GM21723 (cell line): ENCODE results near the gene CR1L.
"Not testable (repeated sequence)": the region's sequence is repeated elsewhere in the genome, so short reads cannot be mapped to it uniquely, and the experiment has no call there.

ENCODE experiments used
- ATAC-seq: cut with Tn5 transposase; IDR thresholded peaks from one replicate; pipeline ENCODE4 v1.9.1; 2021; ENCODE audit warnings: mild to moderate bottlenecking, moderate library complexity; ENCODE audit not compliant: unreplicated experiment

The CR1L gene

DNA sequence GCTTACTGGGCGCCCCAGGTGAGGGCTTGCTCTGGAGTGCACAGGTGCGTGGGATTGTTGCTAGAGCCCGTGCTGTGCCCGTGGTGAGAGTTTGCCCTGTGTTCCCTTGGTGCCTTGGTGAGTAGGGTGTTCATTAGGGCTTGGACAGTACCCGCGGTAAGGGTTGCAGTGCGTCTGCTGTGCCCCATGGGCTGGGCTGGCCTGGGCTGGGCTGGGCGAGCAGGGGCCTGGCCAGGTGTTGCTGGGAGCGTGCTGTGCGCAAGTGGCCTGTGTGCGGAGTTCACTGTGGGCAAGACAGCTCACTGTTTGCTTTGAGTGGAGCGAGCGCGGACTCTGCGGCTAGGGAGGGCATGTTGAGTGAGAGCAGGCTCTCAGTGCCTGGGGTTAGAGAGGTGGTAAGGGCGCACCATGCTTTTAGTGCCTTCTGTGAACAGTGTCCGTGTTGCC, 725 bp downstream of the CR1L start:
- ATAC-seq, result no peak

DNA sequence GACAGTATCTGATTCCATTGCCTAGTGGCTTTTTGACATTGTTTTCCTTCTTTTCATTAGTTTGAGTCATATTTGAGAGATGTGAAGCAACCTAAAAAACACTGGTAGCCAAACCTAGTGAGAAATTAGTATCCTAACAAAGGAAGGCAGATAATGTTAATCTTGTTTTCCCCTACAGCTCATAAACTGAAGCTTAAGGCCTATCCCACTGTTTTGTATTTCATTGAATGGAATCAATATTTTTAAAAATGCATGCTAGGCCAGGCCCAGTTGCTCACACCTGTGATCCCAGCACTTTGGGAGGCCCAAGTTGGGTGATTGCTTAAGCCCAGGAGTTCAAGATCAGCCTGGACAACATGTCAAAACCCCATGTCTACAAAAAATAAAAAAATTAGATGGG, 1.2 kb downstream of the CR1L start:
- no peak for ATAC-seq

DNA sequence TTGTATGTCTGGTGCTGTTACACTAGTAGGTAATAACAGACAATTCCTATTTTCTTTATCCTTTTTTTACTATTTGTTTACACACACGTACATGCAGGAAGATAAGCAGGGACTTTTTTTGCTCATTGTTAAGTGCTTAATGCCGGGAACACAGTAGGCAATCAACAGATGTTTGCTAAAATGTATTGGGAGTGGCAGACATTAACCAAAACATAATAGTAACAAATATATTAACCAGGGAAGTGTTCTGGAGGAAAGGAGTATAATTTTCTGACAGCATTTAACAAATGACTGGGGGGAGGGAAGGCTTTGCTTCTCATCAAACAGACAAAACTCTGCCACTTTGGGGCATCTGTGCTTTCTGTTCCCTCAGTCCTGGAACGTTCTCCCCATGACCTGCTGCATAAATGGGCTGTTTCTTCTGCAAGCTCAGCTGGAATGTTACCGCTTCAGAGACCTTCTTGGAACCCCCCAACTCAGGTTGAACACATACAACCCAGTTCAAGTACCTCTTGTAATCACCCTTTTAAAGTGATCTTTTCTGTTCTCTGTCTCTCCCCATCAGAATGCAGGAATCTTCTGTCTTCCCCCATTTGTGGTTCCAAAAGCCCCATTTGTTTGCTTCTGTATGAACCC, 2.1 kb downstream of the CR1L start:
- no peak for ATAC-seq

DNA sequence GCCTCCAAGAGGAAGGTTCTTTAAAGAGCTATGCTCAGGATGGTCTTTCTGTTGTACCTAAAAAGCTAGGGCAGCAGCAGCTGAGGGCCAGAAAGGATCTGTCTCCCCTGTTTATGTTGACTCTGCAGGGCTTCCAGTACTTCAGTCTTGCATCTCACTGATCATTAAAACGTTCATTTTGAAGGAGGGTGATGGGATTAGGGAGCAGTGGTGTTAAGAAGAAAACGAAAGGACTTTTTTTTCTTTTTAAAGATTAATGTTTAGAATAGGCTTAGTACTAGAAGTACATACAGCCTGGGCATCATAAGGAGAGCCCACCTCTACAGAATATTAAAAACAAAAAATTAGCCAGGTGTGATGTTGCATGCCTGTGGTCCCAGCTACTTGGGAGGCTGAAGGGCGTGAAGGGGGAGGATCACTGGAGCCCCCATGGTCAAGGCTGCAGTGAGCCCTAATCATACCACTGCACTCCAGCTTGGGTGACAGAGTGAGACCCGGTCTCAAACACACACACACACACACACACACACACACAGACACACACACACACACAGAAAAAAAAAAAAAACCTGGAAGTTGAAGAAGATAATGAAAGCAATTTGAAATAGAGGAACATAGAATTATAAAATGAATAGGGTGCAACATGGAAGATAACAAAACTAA, 2.9 kb downstream of the CR1L start:
- ATAC-seq, result no peak

DNA sequence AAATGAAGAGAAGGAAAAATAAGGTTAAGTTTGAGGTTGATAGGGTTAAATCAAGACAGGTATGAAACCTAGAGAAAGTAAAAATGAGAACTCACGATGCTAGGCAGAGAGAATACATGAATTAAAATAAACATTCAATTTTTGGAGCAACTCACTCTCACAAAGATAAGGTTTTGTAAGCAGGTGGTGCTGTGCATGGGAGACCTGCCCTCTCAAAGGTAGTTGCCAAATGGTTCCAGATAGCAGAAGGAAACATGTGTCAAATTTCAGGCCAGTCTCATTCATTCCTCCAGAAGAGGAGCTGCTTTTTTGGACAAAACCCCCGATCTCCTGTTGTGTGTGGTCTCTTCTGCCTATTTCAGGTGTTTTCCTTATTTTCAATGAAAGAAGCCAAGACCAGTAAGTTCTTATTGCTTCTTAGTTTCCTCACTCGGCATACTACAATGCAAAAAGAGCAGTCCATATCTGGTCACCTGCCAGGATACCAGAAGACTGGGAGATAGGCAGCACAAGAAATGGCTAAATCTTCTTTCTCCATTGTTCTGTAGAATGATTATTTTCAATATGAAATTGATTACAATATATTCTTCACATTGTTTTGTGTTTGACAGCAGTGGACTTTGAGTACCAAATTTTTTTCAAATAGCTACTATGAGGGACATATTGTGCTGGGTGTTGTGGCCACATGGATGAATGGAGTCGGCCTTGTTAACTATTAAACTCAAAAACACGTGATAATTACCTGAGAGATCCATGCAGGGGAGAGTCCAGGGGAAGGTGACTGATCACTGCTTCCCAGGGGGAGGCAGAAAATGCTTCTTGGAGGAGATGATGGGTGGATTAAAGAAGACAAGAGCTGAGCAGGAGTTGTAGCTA, 3.6 kb downstream of the CR1L start:
- no peak for ATAC-seq

DNA sequence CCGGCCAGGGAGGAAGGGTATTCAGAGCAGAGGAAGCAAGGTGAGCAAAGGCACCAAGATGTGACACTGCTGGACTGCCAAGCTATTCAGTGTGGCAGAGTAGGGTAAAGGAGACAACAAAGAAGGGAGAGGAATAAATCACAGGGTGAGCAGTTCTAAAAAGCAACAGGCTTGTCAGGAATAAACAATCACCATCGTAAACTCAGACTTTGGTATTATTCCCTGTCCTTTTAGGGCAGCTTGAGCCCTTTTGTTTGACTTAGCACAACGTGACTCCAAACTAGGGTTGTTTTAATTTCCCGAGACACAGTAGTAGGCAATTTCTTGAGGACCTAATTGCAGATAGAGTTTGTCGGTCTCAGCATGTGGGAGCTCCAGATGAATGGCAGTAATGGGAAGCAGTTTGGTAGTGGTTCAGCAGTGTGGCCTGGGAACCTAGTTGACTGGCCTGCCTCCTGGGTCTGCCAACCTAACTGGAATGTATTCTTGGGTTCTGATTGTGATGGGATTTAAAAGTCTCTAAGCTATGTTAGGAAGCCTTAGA, 4.3 kb downstream of the CR1L start:
- no peak for ATAC-seq

DNA sequence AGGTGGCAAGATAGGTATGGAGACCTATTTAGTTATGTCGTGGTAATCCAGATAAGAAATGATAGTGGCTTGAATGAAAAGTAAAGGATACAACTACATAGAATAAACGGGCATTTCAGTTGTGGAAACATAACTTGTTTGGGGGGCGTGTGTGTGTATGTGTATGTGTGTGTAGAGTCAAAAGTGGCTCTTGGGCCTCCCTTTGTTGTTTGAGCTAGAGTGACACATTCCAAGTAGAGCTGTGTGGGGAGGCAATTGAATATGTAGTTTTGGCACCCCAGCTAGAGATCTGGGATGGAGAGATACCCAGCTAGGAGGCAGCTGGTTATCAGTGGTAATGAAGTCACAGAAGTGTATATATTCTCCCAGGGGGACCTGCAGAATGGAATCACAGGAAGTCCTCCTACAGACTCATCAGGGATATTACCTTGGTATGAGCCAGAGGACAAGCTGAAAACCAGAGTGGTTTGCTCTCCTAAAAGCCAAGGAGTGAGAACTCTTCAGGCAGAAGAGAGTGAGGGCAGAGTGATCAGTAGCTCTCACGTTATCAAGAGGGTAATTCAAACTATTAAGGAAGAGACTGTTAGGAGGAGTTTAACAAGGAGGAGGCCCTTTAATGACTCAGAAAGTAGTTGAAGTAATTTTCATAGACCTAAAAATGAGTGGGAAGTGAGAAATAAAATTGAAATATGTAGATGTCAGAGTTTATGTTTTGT, 5.1 kb downstream of the CR1L start:
- no peak for ATAC-seq

DNA sequence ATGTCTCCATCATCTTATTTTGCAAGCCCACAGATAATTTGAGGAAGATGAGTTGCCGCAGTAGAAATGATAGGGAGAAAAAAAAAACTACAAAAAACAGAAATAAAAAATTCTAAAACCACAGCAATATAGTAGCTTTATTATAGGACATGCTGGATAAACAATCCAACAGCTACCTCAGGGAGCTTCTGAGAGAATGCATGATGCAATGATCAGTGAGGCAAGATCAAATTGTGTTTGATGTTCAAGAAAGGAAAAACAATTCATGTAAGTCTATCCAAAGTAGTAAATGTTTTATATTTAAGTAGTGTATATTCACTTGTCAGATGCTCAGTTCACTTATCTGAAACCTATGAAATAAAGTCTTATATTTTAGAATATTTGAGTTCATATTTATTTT, 6.7 kb downstream of the CR1L start:
- no peak for ATAC-seq

DNA sequence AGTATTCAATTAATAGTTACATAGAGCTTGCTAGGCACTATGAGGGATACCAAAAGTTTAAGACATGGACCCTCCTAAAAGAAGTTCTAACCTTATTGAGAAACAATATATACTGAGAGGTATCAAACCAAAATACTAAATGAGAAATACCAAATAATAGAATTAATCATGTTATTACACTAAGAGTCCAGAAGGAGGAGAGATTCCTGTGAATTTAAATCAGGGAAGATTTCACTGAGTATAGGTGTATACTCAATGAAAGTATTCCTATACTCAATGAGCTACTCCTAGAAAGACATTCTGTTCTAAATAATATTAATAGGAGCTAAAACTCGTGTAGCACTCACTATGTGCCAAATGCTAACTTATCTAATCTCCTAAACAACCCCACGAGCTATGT, 9.4 kb downstream of the CR1L start:
- ATAC-seq, result no peak

DNA sequence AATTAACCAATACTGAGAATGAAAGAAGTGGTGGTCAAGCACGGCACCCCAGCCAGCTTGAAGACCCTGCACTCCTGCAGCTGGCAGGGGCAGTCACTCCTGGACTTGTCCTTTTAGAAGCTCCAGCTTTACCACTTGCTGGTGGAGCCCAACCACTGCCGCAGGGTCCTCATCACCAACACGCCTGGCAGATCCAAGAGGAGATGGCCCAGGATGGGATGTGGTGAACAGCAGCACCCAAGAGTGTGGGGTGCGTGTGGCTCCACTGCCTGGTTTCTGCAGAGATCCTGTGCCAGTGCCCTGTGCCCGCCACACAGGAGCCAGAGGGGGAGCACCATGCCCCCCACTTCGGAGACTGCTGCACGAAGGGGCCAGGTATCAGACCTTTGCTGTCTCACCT, 13.5 kb downstream of the CR1L start:
- no peak for ATAC-seq

DNA sequence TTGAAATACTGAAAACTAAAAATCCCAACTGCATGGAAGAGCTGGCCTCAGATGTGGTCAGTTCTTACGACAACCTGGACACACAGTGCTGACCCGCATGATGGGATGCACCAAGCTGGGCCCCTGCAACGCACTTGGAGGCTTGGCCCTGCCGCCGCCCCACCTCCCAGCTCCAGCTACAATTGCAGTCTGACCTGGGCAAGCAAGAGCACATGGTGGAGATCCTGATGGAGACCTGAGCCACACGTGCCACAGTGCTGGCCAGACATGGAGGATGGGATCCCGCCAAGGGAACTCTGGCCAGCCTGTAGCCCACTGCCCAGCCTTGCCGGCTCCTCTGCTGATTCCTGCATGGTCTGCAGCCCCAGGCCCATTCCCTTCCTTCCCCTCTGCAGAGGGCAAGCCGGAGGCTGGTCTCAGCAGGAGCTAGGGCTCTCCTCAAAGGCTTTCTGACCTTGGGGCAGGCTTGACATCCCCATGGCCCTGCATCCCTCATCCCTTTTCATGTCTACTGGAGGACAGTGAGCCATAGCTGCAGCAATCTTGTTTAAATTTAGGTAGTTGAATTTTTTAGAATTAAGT, 14.1 kb downstream of the CR1L start:
- no peak for ATAC-seq

DNA sequence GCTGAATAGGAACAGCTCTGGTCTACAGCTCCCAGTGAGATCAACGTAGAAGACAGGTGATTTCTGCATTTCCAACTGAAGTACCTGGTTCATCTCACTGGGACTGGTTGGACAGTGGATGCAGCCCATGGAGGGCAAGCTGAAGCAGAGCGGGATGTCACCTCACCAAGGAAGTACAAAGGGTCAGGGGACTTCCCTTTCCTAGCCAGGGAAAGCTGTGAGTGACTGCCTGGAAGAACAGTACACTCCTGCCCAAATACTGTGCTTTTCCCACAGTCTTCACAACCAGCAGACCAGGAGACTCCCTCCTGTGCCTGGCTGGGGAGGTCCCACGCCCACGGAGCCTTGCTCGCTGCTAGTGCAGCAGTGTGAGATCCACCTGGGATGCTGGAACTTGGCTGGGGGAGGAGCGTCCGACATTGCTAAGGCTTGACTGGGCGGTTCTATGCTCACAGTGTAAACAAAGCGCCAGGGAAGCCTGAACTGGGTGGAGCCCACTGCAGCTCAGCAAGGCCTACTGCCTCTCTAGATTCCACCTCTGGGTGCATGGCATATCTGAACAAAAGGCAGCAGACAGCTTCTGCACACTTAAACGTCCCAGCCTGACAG, 14.7 kb downstream of the CR1L start:
- ATAC-seq, result no peak

DNA sequence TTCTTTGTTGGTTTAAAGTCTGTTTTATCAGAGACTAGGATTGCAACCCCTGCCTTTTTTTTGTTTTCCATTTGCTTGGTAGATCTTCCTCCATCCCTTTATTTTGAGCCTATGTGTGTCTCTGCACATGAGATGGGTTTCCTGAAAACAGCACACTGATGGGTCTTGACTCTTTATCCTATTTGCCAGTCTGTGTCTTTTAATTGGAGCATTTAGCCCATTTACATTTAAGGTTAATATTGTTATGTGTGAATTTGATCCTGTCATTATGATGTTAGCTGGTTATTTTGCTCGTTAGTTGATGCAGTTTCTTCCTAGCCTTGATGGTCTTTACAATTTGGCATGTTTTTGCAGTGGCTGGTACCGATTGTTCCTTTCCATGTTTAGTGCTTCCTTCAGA, 16.5 kb downstream of the CR1L start:
- not testable (repeated sequence) for ATAC-seq

DNA sequence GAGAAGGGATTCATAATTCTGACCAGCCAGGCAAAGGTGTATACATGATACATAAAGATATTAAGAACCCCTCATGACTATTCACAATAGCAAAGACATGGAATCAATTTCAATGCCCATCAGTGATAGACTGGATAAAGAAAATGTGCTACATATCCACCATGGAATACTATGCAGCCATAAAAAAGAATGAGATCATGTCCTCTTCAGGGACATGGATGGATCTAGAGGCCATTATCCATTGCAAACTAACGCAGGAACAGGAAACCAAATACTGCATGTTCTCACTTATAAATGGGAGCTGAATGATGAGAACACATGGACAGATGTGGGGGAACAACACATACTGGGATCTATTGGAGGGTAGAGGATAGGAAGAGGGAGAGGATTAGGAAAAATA, 21.4 kb downstream of the CR1L start:
- ATAC-seq, result no peak

DNA sequence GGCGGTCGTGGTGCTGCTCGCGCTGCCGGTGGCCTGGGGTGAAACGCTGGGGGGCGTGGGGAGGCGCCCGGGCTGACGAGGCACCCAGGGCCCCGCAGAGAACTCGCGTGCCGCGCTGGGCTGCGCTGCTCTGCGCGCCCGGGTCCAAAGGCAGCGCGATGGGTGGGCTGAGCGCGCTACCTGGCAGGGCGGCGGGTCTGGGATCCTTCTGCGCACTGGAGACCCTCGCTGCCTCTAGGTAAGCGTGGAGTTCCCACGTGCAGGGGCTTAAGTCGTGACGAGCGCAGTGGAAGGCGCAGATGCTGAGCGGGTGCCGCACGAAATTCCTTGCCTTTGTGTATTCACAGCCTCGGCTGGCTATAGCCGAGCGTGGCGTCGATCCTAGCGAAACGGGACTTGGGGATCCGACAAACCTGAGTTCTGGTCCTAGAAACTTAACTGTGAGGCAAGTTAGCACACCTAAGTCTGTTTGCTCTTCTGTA, 24.6 kb downstream of the CR1L start:
- ATAC-seq, result no peak

DNA sequence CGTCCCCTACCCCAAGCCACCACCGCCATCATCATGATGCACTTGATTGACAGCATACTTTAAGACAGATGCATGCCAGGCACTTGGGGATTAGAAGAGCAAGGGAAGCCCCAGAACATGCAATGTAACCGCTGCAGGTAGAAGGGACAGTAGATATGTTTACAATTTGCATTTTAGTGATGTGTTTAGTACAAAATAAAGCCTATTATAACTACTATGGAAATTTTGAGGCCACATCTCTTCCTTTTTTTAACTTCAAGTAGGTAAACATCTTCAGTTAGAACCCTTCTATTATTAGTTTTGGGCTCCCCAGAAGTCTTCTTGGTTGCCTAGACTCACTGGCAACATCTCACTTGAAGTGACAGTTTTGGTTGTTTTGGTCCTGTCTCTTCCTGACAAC, 25.3 kb downstream of the CR1L start:
- peak; percentile 80 for ATAC-seq

DNA sequence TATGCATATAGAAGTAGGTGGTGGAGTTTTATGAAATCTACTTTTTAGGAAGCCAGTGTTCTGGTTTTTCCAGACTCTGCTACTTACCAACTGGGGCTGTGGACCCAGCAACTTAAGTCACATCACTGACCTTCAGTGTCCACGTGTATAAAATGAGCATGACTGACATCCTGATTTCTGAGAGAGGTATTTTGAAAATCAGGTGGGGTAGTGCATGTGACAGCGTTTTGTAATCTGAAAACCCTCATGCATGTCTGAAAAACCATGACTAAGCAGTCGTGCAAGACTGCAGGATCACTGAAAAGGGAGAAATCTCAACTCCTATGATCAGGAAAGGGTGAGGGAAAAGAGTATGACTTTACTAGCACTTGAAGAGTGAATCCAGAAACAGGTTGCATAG, 26.1 kb downstream of the CR1L start:
- ATAC-seq, result no peak

DNA sequence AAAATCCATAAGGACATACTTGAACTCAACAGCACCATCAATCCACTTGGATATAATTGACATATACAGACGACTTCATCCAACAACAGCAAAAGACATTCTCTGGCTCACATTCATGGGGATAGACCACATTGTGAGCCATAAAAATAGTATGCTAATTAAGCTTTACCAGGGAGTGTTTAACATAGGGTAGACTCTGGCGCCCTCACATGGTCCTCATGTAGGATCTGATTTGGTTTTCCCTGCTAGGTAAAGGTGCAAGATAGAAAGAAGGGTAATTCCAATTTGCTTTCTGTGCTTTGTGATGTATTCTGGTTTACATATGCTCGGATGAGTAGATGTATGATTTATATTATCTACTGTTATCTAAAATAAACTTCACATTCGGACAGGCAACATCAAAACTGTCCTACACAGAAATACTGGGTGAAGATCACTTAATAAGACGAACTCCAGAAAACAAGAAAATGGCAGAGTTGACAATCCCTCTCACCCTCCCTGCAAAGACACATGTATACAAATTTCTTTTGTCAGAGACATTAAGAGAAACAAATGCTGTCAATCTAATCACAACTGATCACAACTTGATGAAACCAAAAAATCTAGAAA, 27.7 kb downstream of the CR1L start:
- ATAC-seq, result no peak

DNA sequence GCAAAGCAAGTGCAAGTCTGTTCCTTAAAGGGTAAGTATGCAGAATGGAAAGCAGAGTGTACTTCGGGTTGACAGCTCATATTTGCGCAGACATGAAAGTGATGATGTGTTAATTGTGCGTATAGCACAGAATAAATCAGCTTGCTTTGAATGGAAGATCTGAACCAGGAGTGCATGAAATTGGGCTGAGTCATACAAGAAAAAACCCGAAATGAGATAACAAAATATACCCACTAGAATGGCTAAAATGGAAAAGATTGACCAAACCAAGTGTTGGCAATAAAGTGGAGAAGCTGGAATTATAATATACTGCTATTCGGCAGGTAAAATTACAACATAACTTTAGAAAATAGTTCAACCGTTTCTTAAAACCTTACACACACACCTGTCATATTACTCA, 28.5 kb downstream of the CR1L start:
- no peak for ATAC-seq

DNA sequence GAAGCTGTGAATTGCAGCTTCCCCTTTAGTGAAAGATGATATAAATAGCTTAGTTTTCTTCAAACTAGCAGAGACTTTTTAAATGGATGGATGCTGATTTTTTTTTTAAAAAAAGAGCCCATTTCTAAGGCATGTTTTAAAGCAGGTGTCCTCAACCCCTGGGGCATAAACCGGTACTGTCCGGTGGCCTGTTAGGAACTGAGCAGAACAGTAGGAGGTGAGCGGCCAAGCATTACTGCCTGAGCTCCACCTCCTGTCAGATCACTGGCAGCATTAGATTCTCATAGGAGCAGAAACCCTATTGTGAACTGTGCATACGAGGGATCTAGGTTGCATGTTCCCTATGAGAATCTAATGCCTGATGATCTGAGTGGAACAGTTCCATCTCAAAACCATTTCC, 31.2 kb downstream of the CR1L start:
- no peak for ATAC-seq
